ENCODE data around the gene FDPS.

DNA sequence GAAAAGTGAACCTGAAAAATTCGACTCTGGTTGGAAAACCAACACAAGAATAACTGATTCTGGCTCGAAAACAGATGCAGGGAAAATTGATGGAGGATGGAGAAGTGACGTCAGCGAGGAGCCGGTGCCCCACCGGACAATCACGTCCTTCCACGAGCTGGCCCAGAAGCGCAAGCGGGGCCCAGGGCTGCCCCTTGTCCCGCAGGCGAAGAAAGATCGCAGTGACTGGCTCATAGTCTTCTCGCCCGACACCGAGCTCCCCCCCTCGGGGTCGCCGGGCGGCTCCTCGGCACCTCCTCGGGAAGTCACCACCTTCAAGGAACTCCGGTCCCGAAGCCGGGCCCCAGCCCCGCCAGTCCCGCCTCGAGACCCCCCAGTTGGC is 13.9 kb downstream of the FDPS start:
- TF ChIP-seq, protein P1, sequence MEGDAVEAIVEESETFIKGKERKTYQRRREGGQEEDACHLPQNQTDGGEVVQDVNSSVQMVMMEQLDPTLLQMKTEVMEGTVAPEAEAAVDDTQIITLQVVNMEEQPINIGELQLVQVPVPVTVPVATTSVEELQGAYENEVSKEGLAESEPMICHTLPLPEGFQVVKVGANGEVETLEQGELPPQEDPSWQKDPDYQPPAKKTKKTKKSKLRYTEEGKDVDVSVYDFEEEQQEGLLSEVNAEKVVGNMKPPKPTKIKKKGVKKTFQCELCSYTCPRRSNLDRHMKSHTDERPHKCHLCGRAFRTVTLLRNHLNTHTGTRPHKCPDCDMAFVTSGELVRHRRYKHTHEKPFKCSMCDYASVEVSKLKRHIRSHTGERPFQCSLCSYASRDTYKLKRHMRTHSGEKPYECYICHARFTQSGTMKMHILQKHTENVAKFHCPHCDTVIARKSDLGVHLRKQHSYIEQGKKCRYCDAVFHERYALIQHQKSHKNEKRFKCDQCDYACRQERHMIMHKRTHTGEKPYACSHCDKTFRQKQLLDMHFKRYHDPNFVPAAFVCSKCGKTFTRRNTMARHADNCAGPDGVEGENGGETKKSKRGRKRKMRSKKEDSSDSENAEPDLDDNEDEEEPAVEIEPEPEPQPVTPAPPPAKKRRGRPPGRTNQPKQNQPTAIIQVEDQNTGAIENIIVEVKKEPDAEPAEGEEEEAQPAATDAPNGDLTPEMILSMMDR (IDR thresholded peaks at IDR 0.05; ENCODE audit: low read depth, low read length, poor library complexity, severe bottlenecking): no peak
- TF ChIP-seq EZH2phosphoT487 (IDR thresholded peaks at IDR 0.05; ENCODE audit: borderline replicate concordance, low read length): no peak
